Effector memory CD8-positive, alpha-beta T cell (primary cell): ENCODE results near the gene CFAP20.

Experiments
- ATAC-seq: fragments of 150-1000 bp; cut with Tn5 transposase; replicated peaks from 2 replicates; pipeline ENCODE4 v1.10.0; 2021; ENCODE audit warnings: mild to moderate bottlenecking, moderate library complexity
- DNase-seq, 3 experiments: peaks; one replicate each; pipeline ENCODE4 v3.0.0; 2021
- H3K27ac Mint-ChIP-seq, 2 donors: one replicate each; pipeline ENCODE4 v1.8.0; 2022; ENCODE audit warnings: mild to moderate bottlenecking in 2 of 2, mixed read lengths in 2 of 2, moderate library complexity in 2 of 2
- H3K27me3 Mint-ChIP-seq, 2 donors: one replicate each; pipeline ENCODE4 v1.8.0; 2022; ENCODE audit warnings: mixed read lengths in 2 of 2
- H3K36me3 Mint-ChIP-seq: one replicate; pipeline ENCODE4 v1.8.0; 2022; ENCODE audit warnings: mild to moderate bottlenecking, moderate library complexity, mixed read lengths; ENCODE audit not compliant: insufficient read depth
- H3K4me1 Mint-ChIP-seq, 2 donors: one replicate each; pipeline ENCODE4 v1.8.0; 2022; ENCODE audit warnings: low read depth in 2 of 2, mixed read lengths in 2 of 2
- H3K4me3 Mint-ChIP-seq, 2 donors: one replicate each; pipeline ENCODE4 v1.8.0; 2022; ENCODE audit warnings: mild to moderate bottlenecking in 2 of 2, mixed read lengths in 2 of 2, moderate library complexity in 2 of 2
- H3K9me3 Mint-ChIP-seq, 2 donors: one replicate each; pipeline ENCODE4 v1.8.0; 2022; ENCODE audit warnings: mixed read lengths in 2 of 2

CFAP20 gene

GRCh38 chr16:58138852-58139251 lies 9.7 kb upstream of the CFAP20 start:
- ATAC-seq, result no peak
- H3K27me3 Mint-ChIP-seq, result no peaks in the 10 kb centered on the region

GRCh38 chr16:58137581-58137980 lies 8.4 kb upstream of the CFAP20 start:
- H3K9me3 Mint-ChIP-seq, result peaks cover 0 to 8% of the 10 kb centered on the region in 2 donors
- peaks cover 4% of the 10 kb centered on the region for H3K36me3 Mint-ChIP-seq
- DNase-seq (no peak), ATAC-seq (no peak)
- no peak overlapping the region for H3K27ac Mint-ChIP-seq
- no peaks in the 10 kb centered on the region for H3K4me1 Mint-ChIP-seq
- no peak overlapping the region for H3K4me3 Mint-ChIP-seq
- no peaks in the 10 kb centered on the region for H3K27me3 Mint-ChIP-seq

More at GRCh38 chr16:58138852-58139251, 9.7 kb upstream of the CFAP20 start:
- Mint-ChIP-seq H3K4me3 (no peak overlapping the region), H3K4me1 (no peaks in the 10 kb centered on the region), H3K9me3 (peaks cover 0 to 8% of the 10 kb centered on the region in 2 donors), H3K27ac (no peak overlapping the region), H3K36me3 (peaks cover 4% of the 10 kb centered on the region)
- DNase-seq, result no peak

DNA sequence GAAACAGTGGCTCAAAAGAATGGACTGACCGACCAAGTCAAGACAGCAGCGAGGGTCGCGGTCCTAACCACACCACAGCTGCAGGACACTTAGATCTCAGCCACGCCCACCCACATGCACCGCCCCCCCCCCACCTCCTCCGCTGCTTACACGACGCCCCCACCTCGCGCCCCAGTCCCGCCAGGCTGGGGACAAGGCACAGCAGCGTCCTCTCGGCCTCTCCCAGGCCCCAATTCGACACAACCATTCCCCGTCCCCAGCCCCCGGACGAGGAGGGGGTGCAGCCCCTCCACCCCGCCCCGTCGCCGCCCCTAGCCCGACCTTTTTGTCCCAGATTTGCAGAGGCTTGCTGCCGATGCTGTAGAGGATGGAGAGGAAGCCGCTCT lies 477 bp downstream of the CFAP20 start:
- ATAC-seq (peak; percentile 4), DNase-seq (peak in 1 of 3 experiments; percentile 21)
- Mint-ChIP-seq H3K27ac (peak overlapping the region; percentile 98 to 99), H3K9me3 (no peaks in the 10 kb centered on the region), H3K4me3 (peak overlapping the region; percentile 91 to 93), H3K4me1 (peaks cover 41 to 47% of the 10 kb centered on the region in 2 donors), H3K36me3 (peaks cover 16% of the 10 kb centered on the region), H3K27me3 (no peaks in the 10 kb centered on the region)

DNA sequence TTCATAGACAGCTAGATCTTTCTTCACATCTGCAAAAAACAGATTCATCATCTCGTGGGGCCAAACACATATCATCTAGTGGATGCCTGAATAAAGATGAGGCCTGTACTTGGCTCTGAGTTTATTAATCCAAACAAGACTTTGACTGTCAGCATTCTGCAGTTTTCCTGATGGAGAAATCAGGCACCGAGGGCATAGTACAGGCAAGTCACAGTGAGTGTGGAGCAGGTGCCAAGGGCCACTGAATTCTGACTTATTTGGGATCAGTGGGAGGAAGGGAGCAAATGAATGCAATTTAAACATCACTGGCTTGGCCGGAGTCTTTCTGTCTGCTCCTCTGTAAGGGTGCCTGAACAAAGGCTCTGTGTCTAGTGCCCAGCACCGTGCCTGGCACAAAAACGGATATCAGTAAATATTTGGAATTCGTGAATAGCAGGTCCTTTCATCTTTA lies 975 bp downstream of the CFAP20 start:
- H3K36me3 Mint-ChIP-seq, result peaks cover 16% of the 10 kb centered on the region
- DNase-seq (no peak), ATAC-seq (no peak)
- peak overlapping the region; percentile 98 to 99 for H3K27ac Mint-ChIP-seq
- H3K4me1 Mint-ChIP-seq, result peaks cover 42 to 49% of the 10 kb centered on the region in 2 donors
- H3K4me3 Mint-ChIP-seq, result peak overlapping the region; percentile 91 to 93
- H3K27me3 Mint-ChIP-seq, result no peaks in the 10 kb centered on the region
- no peaks in the 10 kb centered on the region for H3K9me3 Mint-ChIP-seq

- H3K4me1 Mint-ChIP-seq, result peaks cover 42 to 51% of the 10 kb centered on the region in 2 donors
- no peaks in the 10 kb centered on the region for H3K9me3 Mint-ChIP-seq
- H3K36me3 Mint-ChIP-seq, result peaks cover 16% of the 10 kb centered on the region
- ATAC-seq (no peak), DNase-seq (no peak)
- peak overlapping the region; percentile 91 to 93 for H3K4me3 Mint-ChIP-seq
- no peaks in the 10 kb centered on the region for H3K27me3 Mint-ChIP-seq
- peak overlapping the region; percentile 98 to 99 for H3K27ac Mint-ChIP-seq
These were observed 1.5 kb downstream of the CFAP20 start for GRCh38 chr16:58127634-58128033.

GRCh38 chr16:58127033-58127556 lies 2.1 kb downstream of the CFAP20 start:
- peak overlapping the region; percentile 98 to 99 for H3K27ac Mint-ChIP-seq
- H3K27me3 Mint-ChIP-seq, result no peaks in the 10 kb centered on the region
- ATAC-seq (peak; percentile 61), DNase-seq (peak; percentile 41 to 53 (median 44))
- peaks cover 18% of the 10 kb centered on the region for H3K36me3 Mint-ChIP-seq
- H3K4me3 Mint-ChIP-seq, result peak overlapping the region; percentile 91 to 93
- H3K4me1 Mint-ChIP-seq, result peaks cover 42 to 52% of the 10 kb centered on the region in 2 donors
- no peaks in the 10 kb centered on the region for H3K9me3 Mint-ChIP-seq

GRCh38 chr16:58126451-58126961 lies 2.7 kb downstream of the CFAP20 start:
- no peak for ATAC-seq
- H3K4me3 Mint-ChIP-seq, result peak overlapping the region; percentile 91 to 93
- peaks cover 43 to 56% of the 10 kb centered on the region in 2 donors for H3K4me1 Mint-ChIP-seq

GRCh38 chr16:58125781-58126335 lies 3.3 kb downstream of the CFAP20 start:
- no peak for DNase-seq
- Mint-ChIP-seq H3K27me3 (no peaks in the 10 kb centered on the region), H3K4me3 (peak overlapping the region in 1 of 2 donors; percentile 10), H3K27ac (peak overlapping the region; percentile 98 to 99), H3K4me1 (peaks cover 44 to 58% of the 10 kb centered on the region in 2 donors), H3K36me3 (peaks cover 20% of the 10 kb centered on the region), H3K9me3 (no peaks in the 10 kb centered on the region)
- ATAC-seq, result no peak

More at GRCh38 chr16:58126451-58126961, 2.7 kb downstream of the CFAP20 start:
- DNase-seq, result no peak
- Mint-ChIP-seq H3K27ac (peak overlapping the region; percentile 98 to 99), H3K27me3 (no peaks in the 10 kb centered on the region), H3K36me3 (peaks cover 20% of the 10 kb centered on the region), H3K9me3 (no peaks in the 10 kb centered on the region)

DNA sequence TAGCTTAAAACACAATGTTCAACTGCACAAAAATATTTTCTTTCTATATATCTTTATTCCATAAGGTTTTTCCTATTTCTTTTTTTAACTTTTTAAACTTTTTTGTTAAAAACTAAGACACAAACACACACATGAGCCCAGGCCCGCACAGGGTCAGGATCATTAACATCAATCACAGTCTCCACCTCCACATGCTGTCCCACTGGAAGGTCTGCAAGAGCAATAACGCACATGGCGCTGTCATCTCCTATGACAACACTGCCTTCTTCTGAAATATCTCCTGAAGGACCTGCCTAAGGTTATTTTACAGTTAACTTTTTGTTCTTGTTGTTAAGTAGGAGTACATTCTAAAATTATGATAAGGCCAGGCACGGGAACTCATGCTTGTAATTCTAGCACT lies 4.1 kb downstream of the CFAP20 start:
- no peaks in the 10 kb centered on the region for H3K9me3 Mint-ChIP-seq
- peaks cover 20% of the 10 kb centered on the region for H3K36me3 Mint-ChIP-seq
- H3K4me1 Mint-ChIP-seq, result peaks cover 47 to 58% of the 10 kb centered on the region in 2 donors
- H3K4me3 Mint-ChIP-seq, result no peak overlapping the region
- DNase-seq (no peak), ATAC-seq (no peak)
- peak overlapping the region in 1 of 2 donors; percentile 99 for H3K27ac Mint-ChIP-seq
- no peaks in the 10 kb centered on the region for H3K27me3 Mint-ChIP-seq

GRCh38 chr16:58124601-58124915 lies 4.6 kb downstream of the CFAP20 start:
- Mint-ChIP-seq H3K27me3 (no peaks in the 10 kb centered on the region), H3K36me3 (peaks cover 20% of the 10 kb centered on the region), H3K27ac (peak overlapping the region in 1 of 2 donors; percentile 3), H3K4me1 (peaks cover 49 to 56% of the 10 kb centered on the region in 2 donors), H3K9me3 (no peaks in the 10 kb centered on the region), H3K4me3 (no peak overlapping the region)
- DNase-seq (no peak), ATAC-seq (no peak)

DNA sequence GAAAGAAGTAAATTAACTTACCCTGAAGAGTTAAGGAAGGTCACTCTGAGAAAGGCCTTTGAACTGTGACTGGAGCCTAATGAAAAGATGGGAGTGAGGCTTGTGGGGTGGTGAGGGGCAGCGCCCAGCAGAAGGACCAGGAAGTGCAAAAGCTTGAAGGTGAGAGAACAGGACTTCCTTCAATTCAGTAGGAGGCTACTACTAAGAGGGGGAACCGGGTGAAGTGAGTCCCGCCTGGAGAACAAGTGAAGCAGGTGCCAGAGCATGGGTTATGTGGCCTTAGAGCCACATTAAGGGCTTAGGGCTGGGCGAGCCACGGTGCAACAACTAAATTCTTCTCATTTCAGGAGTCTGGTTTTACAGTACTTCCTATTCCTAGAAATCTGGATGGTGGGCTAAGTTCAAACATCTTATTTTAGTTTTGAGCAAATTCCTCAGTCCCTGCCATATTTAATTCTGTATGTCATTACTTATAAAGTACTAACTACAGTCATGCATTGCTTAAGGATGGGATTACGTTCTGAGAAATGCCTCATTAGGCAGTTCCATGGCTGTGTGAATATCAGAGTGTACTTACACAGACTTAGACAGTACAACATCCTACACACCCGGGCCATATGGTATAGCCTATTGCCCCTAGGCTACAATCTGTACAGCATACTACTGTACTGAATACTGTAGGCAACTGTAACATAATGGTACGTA lies 5.1 kb downstream of the CFAP20 start:
- DNase-seq, result no peak
- H3K4me1 Mint-ChIP-seq, result peaks cover 45 to 51% of the 10 kb centered on the region in 2 donors
- no peaks in the 10 kb centered on the region for H3K27me3 Mint-ChIP-seq
- H3K4me3 Mint-ChIP-seq, result no peak overlapping the region
- ATAC-seq, result no peak
- no peaks in the 10 kb centered on the region for H3K9me3 Mint-ChIP-seq
- H3K27ac Mint-ChIP-seq, result peak overlapping the region in 1 of 2 donors; percentile 3
- H3K36me3 Mint-ChIP-seq, result peaks cover 18% of the 10 kb centered on the region

- no peak for ATAC-seq
- H3K4me1 Mint-ChIP-seq, result peaks cover 25 to 38% of the 10 kb centered on the region in 2 donors
These were observed 8.0 kb downstream of the CFAP20 start for GRCh38 chr16:58121132-58121531.

GRCh38 chr16:58120234-58120633 lies 8.9 kb downstream of the CFAP20 start:
- H3K4me1 Mint-ChIP-seq, result peaks cover 21 to 32% of the 10 kb centered on the region in 2 donors
- no peak overlapping the region for H3K4me3 Mint-ChIP-seq
- H3K9me3 Mint-ChIP-seq, result no peaks in the 10 kb centered on the region
- H3K36me3 Mint-ChIP-seq, result peaks cover 26% of the 10 kb centered on the region
- ATAC-seq (no peak), DNase-seq (no peak)
- H3K27me3 Mint-ChIP-seq, result no peaks in the 10 kb centered on the region
- peak overlapping the region in 1 of 2 donors; percentile 54 for H3K27ac Mint-ChIP-seq

More at GRCh38 chr16:58121132-58121531, 8.0 kb downstream of the CFAP20 start:
- Mint-ChIP-seq H3K9me3 (no peaks in the 10 kb centered on the region), H3K4me3 (no peak overlapping the region), H3K27ac (peak overlapping the region in 1 of 2 donors; percentile 54), H3K36me3 (peaks cover 20% of the 10 kb centered on the region), H3K27me3 (no peaks in the 10 kb centered on the region)
- DNase-seq, result no peak
